ENCODE results near the gene PNKP.

GRCh38 chr19:49878744-49879070 is 11.3 kb upstream of the PNKP start:
- TF ChIP-seq CTCF (conservative IDR thresholded peaks at IDR 0.05 in 1 of 2, IDR thresholded peaks at IDR 0.05 in 1 of 2; ENCODE audit: extremely low read depth in 1 of 2, insufficient read depth in 1 of 2, low read depth in 1 of 2, low read length in 2 of 2), result no peak
- TF ChIP-seq EZH2 (IDR thresholded peaks at IDR 0.05; ENCODE audit: borderline replicate concordance, low read length), result no peak
